ENCODE data around the gene ARHGEF17. TPM values are rescaled to one million over a fixed set of nuclear protein-coding genes. Genes with fewer than 3 reads are reported as not detected.

The ARHGEF17 gene
- total and polyA plus RNA-seq, 4 donors, result 2.6 to 12.6 (median 5.7) TPM

DNA sequence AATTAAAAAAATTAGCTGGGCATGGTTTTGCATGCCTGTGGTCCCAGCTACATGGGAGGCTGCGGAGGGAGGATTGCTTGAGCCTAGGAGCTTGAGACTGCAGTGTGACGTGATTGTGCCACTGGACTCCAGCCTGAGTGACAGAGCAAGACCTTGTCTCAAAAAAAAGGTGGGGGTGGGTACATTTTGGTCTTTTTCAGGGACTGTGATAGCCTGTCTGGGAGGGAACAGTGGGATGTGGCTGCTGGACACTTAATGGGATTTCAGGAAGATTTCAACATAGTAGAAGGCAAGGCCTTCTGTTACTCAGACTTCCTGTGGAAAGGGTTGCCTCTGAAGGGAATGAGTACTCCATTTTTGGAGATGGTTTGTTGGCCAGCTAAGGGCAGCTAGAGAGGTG lies 108.7 kb downstream of the ARHGEF17 start:
- no peaks in the 10 kb centered on the region for H3K9me3 ChIP-seq (ENCODE audit: control insufficient read depth in 4 of 4, low read length in 3 of 4)

More for the DNA sequence above, 108.7 kb downstream of the ARHGEF17 start:
- Histone ChIP-seq H3K9ac (ENCODE audit: low read depth in 1 of 2, low read length in 2 of 2) (no peak overlapping the region), H3K36me3 (ENCODE audit: control insufficient read depth in 4 of 4, insufficient read depth in 3 of 4, low read depth in 1 of 4, low read length in 3 of 4) (peaks cover 0 to 7% (median 2%) of the 10 kb centered on the region in 4 donors), H3K27ac (ENCODE audit: low read depth in 1 of 2, low read length in 2 of 2) (no peak overlapping the region), H3K27me3 (ENCODE audit: control insufficient read depth in 4 of 4, insufficient read depth in 4 of 4, low read length in 3 of 4) (no peaks in the 10 kb centered on the region), H3K4me3 (ENCODE audit: low read depth in 1 of 3, low read length in 3 of 3) (no peak overlapping the region), H3K4me1 (ENCODE audit: control insufficient read depth in 4 of 4, insufficient read depth in 4 of 4, low read length in 3 of 4) (no peaks in the 10 kb centered on the region)
- TF ChIP-seq, protein P1, sequence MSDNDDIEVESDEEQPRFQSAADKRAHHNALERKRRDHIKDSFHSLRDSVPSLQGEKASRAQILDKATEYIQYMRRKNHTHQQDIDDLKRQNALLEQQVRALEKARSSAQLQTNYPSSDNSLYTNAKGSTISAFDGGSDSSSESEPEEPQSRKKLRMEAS (IDR thresholded peaks at IDR 0.05), result no peak
- no peak for TF ChIP-seq TAF1 (conservative IDR thresholded peaks at IDR 0.05)
- no peak for TF ChIP-seq FOXA2 (IDR thresholded peaks at IDR 0.05)
- TF ChIP-seq, protein P2, sequence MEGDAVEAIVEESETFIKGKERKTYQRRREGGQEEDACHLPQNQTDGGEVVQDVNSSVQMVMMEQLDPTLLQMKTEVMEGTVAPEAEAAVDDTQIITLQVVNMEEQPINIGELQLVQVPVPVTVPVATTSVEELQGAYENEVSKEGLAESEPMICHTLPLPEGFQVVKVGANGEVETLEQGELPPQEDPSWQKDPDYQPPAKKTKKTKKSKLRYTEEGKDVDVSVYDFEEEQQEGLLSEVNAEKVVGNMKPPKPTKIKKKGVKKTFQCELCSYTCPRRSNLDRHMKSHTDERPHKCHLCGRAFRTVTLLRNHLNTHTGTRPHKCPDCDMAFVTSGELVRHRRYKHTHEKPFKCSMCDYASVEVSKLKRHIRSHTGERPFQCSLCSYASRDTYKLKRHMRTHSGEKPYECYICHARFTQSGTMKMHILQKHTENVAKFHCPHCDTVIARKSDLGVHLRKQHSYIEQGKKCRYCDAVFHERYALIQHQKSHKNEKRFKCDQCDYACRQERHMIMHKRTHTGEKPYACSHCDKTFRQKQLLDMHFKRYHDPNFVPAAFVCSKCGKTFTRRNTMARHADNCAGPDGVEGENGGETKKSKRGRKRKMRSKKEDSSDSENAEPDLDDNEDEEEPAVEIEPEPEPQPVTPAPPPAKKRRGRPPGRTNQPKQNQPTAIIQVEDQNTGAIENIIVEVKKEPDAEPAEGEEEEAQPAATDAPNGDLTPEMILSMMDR (IDR thresholded peaks at IDR 0.05; ENCODE audit: low read depth, low read length, missing input control), result no peak
- TF ChIP-seq RAD21 (IDR thresholded peaks at IDR 0.05), result no peak
- TF ChIP-seq FOXA1 (IDR thresholded peaks at IDR 0.05), result no peak
- no peak for TF ChIP-seq EGR1 (IDR thresholded peaks at IDR 0.05; ENCODE audit: low read depth in 2 of 2)
- TF ChIP-seq GABPA (IDR thresholded peaks at IDR 0.05 in 1 of 2, conservative IDR thresholded peaks at IDR 0.05 in 1 of 2), result no peak
- TF ChIP-seq, protein P3, sequence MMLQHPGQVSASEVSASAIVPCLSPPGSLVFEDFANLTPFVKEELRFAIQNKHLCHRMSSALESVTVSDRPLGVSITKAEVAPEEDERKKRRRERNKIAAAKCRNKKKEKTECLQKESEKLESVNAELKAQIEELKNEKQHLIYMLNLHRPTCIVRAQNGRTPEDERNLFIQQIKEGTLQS (IDR thresholded peaks at IDR 0.05), result no peak
- no peak for TF ChIP-seq HNF4G (IDR thresholded peaks at IDR 0.05)
- TF ChIP-seq, protein P4, sequence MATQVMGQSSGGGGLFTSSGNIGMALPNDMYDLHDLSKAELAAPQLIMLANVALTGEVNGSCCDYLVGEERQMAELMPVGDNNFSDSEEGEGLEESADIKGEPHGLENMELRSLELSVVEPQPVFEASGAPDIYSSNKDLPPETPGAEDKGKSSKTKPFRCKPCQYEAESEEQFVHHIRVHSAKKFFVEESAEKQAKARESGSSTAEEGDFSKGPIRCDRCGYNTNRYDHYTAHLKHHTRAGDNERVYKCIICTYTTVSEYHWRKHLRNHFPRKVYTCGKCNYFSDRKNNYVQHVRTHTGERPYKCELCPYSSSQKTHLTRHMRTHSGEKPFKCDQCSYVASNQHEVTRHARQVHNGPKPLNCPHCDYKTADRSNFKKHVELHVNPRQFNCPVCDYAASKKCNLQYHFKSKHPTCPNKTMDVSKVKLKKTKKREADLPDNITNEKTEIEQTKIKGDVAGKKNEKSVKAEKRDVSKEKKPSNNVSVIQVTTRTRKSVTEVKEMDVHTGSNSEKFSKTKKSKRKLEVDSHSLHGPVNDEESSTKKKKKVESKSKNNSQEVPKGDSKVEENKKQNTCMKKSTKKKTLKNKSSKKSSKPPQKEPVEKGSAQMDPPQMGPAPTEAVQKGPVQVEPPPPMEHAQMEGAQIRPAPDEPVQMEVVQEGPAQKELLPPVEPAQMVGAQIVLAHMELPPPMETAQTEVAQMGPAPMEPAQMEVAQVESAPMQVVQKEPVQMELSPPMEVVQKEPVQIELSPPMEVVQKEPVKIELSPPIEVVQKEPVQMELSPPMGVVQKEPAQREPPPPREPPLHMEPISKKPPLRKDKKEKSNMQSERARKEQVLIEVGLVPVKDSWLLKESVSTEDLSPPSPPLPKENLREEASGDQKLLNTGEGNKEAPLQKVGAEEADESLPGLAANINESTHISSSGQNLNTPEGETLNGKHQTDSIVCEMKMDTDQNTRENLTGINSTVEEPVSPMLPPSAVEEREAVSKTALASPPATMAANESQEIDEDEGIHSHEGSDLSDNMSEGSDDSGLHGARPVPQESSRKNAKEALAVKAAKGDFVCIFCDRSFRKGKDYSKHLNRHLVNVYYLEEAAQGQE (IDR thresholded peaks at IDR 0.05), result no peak
- TF ChIP-seq HNF4A (conservative IDR thresholded peaks at IDR 0.05), result no peak
- no peak for TF ChIP-seq YY1 (IDR thresholded peaks at IDR 0.05)
- no peak for TF ChIP-seq NR2F2 (IDR thresholded peaks at IDR 0.05)
- no peak for TF ChIP-seq SP1 (IDR thresholded peaks at IDR 0.05)
- TF ChIP-seq JUND (IDR thresholded peaks at IDR 0.05), result no peak
- TF ChIP-seq RXRA (IDR thresholded peaks at IDR 0.05), result no peak
- TF ChIP-seq, protein P5, sequence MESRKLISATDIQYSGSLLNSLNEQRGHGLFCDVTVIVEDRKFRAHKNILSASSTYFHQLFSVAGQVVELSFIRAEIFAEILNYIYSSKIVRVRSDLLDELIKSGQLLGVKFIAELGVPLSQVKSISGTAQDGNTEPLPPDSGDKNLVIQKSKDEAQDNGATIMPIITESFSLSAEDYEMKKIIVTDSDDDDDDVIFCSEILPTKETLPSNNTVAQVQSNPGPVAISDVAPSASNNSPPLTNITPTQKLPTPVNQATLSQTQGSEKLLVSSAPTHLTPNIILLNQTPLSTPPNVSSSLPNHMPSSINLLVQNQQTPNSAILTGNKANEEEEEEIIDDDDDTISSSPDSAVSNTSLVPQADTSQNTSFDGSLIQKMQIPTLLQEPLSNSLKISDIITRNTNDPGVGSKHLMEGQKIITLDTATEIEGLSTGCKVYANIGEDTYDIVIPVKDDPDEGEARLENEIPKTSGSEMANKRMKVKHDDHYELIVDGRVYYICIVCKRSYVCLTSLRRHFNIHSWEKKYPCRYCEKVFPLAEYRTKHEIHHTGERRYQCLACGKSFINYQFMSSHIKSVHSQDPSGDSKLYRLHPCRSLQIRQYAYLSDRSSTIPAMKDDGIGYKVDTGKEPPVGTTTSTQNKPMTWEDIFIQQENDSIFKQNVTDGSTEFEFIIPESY (IDR thresholded peaks at IDR 0.05), result no peak
- WGBS, result 97% methylated on average over 2 of the region's 2 CpGs
- no peak for DNase-seq (ENCODE audit: low spot score)

Other genes with a start within 250 kb of the ARHGEF17 start
- 10 to 100 TPM; 10.4 to 18.7 TPM for gene FCHSD2, start 166.0 kb upstream of the ARHGEF17 start, total RNA-seq
- 1 to 10 TPM; 7.6 to 9.3 TPM for gene FCHSD2, start 166.0 kb upstream of the ARHGEF17 start, polyA plus RNA-seq
- gene P2RY2, start 90.0 kb upstream of the ARHGEF17 start, total RNA-seq, result 1 to 10 TPM; 2.4 to 3.7 TPM
- 1 to 10 TPM; 1.8 to 2.0 TPM for gene P2RY2, start 90.0 kb upstream of the ARHGEF17 start, polyA plus RNA-seq
- under 1 TPM; 0.59 to 0.98 TPM for gene P2RY6, start 35.9 kb upstream of the ARHGEF17 start, total RNA-seq
- gene P2RY6, start 35.9 kb upstream of the ARHGEF17 start, polyA plus RNA-seq, result 1 to 10 TPM in 1 of 2 donors, under 1 TPM in 1; 0.21 to 1.3 TPM
- 1 to 10 TPM; 3.3 to 8.0 TPM for gene RELT, start 68.1 kb downstream of the ARHGEF17 start, total RNA-seq
- 1 to 10 TPM in 1 of 2 donors, under 1 TPM in 1; 0.21 to 1.3 TPM for gene RELT, start 68.1 kb downstream of the ARHGEF17 start, polyA plus RNA-seq

Data from liver (tissue), 9 donors.